ENCODE results near the gene PEX26. TPM values are rescaled to one million over a fixed set of nuclear protein-coding genes. Genes with fewer than 3 reads are reported as not detected.
A peak's percentile ranks its signal among the peaks of the same experiment; 100 is the strongest.

PEX26 gene
- total and polyA plus RNA-seq, 2 of the 13 experiments (the other 11 are each of a cell fraction or from before 2014, with no cell fraction given) = 10.6 to 25.1 TPM

DNA sequence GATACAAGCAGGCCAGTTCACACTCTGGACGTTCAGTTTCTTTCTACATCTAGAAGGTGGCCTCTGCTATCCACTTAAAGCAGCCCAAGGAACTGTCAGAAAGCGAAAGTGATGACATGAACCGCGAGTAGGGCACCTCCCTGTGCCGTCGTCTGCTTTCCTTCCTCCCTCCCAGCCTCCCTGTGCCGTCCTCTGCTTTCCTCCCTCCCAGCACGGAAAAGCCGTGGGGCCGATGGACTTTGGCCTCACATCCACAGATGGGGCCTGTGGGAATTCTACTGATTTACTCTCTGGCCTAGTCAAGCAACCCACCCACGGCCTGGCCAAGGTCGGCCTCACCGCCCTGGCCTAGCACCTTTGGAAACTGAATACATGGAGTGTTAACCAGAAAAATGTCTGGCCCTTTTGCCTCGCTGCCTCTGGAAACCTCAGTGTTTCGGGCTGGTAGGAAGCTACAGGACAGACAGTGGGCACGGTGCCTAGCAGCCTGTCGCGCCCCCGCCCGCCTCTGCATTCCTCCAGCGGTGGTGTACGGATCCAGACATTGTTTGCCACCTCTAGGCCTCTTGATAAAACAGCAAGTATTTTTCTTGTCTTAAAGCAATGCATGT is 14.2 kb downstream of the PEX26 start (continued):
- TF ChIP-seq, protein P1, sequence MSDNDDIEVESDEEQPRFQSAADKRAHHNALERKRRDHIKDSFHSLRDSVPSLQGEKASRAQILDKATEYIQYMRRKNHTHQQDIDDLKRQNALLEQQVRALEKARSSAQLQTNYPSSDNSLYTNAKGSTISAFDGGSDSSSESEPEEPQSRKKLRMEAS (IDR thresholded peaks at IDR 0.05) = peak; percentile 70; the same call in 1 of the 2 replicates
- TF ChIP-seq, protein P2, sequence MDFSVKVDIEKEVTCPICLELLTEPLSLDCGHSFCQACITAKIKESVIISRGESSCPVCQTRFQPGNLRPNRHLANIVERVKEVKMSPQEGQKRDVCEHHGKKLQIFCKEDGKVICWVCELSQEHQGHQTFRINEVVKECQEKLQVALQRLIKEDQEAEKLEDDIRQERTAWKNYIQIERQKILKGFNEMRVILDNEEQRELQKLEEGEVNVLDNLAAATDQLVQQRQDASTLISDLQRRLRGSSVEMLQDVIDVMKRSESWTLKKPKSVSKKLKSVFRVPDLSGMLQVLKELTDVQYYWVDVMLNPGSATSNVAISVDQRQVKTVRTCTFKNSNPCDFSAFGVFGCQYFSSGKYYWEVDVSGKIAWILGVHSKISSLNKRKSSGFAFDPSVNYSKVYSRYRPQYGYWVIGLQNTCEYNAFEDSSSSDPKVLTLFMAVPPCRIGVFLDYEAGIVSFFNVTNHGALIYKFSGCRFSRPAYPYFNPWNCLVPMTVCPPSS (IDR thresholded peaks at IDR 0.05) = no peak
- TF ChIP-seq, protein P3, sequence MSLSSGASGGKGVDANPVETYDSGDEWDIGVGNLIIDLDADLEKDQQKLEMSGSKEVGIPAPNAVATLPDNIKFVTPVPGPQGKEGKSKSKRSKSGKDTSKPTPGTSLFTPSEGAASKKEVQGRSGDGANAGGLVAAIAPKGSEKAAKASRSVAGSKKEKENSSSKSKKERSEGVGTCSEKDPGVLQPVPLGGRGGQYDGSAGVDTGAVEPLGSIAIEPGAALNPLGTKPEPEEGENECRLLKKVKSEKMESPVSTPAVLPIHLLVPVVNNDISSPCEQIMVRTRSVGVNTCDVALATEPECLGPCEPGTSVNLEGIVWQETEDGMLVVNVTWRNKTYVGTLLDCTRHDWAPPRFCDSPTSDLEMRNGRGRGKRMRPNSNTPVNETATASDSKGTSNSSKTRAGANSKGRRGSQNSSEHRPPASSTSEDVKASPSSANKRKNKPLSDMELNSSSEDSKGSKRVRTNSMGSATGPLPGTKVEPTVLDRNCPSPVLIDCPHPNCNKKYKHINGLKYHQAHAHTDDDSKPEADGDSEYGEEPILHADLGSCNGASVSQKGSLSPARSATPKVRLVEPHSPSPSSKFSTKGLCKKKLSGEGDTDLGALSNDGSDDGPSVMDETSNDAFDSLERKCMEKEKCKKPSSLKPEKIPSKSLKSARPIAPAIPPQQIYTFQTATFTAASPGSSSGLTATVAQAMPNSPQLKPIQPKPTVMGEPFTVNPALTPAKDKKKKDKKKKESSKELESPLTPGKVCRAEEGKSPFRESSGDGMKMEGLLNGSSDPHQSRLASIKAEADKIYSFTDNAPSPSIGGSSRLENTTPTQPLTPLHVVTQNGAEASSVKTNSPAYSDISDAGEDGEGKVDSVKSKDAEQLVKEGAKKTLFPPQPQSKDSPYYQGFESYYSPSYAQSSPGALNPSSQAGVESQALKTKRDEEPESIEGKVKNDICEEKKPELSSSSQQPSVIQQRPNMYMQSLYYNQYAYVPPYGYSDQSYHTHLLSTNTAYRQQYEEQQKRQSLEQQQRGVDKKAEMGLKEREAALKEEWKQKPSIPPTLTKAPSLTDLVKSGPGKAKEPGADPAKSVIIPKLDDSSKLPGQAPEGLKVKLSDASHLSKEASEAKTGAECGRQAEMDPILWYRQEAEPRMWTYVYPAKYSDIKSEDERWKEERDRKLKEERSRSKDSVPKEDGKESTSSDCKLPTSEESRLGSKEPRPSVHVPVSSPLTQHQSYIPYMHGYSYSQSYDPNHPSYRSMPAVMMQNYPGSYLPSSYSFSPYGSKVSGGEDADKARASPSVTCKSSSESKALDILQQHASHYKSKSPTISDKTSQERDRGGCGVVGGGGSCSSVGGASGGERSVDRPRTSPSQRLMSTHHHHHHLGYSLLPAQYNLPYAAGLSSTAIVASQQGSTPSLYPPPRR (CRISPR knock-in tag; IDR thresholded peaks at IDR 0.05; ENCODE audit: borderline replicate concordance) = peak; percentile 60; the same call in 1 of the 2 replicates
- TF ChIP-seq, protein P4, sequence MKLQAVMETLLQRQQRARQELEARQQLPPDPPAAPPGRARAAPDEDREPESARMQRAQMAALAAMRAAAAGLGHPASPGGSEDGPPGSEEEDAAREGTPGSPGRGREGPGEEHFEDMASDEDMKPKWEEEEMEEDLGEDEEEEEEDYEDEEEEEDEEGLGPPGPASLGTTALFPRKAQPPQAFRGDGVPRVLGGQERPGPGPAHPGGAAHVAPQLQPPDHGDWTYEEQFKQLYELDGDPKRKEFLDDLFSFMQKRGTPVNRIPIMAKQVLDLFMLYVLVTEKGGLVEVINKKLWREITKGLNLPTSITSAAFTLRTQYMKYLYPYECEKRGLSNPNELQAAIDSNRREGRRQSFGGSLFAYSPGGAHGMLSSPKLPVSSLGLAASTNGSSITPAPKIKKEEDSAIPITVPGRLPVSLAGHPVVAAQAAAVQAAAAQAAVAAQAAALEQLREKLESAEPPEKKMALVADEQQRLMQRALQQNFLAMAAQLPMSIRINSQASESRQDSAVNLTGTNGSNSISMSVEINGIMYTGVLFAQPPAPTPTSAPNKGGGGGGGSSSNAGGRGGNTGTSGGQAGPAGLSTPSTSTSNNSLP (IDR thresholded peaks at IDR 0.05; ENCODE audit: low read depth, low read length) = 0 out of 2 replicates have a peak, but pooled peaks have one; percentile 29
- TF ChIP-seq, protein P5, sequence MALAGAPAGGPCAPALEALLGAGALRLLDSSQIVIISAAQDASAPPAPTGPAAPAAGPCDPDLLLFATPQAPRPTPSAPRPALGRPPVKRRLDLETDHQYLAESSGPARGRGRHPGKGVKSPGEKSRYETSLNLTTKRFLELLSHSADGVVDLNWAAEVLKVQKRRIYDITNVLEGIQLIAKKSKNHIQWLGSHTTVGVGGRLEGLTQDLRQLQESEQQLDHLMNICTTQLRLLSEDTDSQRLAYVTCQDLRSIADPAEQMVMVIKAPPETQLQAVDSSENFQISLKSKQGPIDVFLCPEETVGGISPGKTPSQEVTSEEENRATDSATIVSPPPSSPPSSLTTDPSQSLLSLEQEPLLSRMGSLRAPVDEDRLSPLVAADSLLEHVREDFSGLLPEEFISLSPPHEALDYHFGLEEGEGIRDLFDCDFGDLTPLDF (CRISPR knock-in tag; IDR thresholded peaks at IDR 0.05) = no peak
- TF ChIP-seq BORCS8-MEF2B (CRISPR knock-in tag; IDR thresholded peaks at IDR 0.05) (0 out of 2 replicates have a peak, but pooled peaks have one; percentile 44), SUZ12 (IDR thresholded peaks at IDR 0.05; ENCODE audit: low read depth, low read length) (no peak), NCOA1 (CRISPR knock-in tag; IDR thresholded peaks at IDR 0.05) (peak; percentile 66; the same call in 1 of the 2 replicates), ZNF709 (CRISPR knock-in tag; IDR thresholded peaks at IDR 0.05) (no peak), FOXK1 (CRISPR knock-in tag; IDR thresholded peaks at IDR 0.05; ENCODE audit: borderline replicate concordance, low read depth) (peak; percentile 47; the same call in 1 of the 2 replicates)
- TF ChIP-seq, protein P6, sequence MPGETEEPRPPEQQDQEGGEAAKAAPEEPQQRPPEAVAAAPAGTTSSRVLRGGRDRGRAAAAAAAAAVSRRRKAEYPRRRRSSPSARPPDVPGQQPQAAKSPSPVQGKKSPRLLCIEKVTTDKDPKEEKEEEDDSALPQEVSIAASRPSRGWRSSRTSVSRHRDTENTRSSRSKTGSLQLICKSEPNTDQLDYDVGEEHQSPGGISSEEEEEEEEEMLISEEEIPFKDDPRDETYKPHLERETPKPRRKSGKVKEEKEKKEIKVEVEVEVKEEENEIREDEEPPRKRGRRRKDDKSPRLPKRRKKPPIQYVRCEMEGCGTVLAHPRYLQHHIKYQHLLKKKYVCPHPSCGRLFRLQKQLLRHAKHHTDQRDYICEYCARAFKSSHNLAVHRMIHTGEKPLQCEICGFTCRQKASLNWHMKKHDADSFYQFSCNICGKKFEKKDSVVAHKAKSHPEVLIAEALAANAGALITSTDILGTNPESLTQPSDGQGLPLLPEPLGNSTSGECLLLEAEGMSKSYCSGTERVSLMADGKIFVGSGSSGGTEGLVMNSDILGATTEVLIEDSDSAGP (CRISPR knock-in tag; IDR thresholded peaks at IDR 0.05; ENCODE audit: borderline replicate concordance) = peak; percentile 78
- TF ChIP-seq, protein P7, sequence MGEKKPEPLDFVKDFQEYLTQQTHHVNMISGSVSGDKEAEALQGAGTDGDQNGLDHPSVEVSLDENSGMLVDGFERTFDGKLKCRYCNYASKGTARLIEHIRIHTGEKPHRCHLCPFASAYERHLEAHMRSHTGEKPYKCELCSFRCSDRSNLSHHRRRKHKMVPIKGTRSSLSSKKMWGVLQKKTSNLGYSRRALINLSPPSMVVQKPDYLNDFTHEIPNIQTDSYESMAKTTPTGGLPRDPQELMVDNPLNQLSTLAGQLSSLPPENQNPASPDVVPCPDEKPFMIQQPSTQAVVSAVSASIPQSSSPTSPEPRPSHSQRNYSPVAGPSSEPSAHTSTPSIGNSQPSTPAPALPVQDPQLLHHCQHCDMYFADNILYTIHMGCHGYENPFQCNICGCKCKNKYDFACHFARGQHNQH (CRISPR knock-in tag; IDR thresholded peaks at IDR 0.05) = peak; percentile 90; the same call in 1 of the 2 replicates
- TF ChIP-seq, protein P8, sequence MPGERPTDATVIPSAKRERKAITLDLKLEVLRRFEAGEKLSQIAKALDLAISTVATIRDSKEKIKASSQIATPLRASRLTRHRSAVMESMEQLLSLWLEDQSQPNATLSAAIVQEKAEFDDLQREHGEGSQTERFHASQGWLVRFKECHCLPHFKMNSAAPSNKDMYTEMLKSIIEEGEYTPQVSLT (CRISPR knock-in tag; IDR thresholded peaks at IDR 0.05; ENCODE audit: borderline replicate concordance, low read depth) = no peak
